ENCODE data around the gene ZZZ3. TPM values are rescaled to one million over a fixed set of nuclear protein-coding genes. Genes with fewer than 3 reads are reported as not detected.

Gene ZZZ3
- total and polyA plus RNA-seq, 2 of the 13 experiments (the other 11 are each of a cell fraction or from before 2014, with no cell fraction given), result 18.1 to 50.2 TPM

- TF ChIP-seq IKZF4 (CRISPR knock-in tag; IDR thresholded peaks at IDR 0.05; ENCODE audit: borderline replicate concordance, low read depth, not compliant biosample characterization), result peak; percentile 1
- no peak for TF ChIP-seq JDP2 (CRISPR knock-in tag; IDR thresholded peaks at IDR 0.05; ENCODE audit: borderline replicate concordance)
- TF ChIP-seq MIER2 (CRISPR knock-in tag; IDR thresholded peaks at IDR 0.05), result no peak
- TF ChIP-seq ZNF878 (CRISPR knock-in tag; IDR thresholded peaks at IDR 0.05), result no peak; the same call in 1 of the 2 replicates
- TF ChIP-seq E2F2 (CRISPR knock-in tag; IDR thresholded peaks at IDR 0.05; ENCODE audit: borderline replicate concordance), result no peak
- no peak for TF ChIP-seq ELF4 (CRISPR knock-in tag; IDR thresholded peaks at IDR 0.05; ENCODE audit: borderline replicate concordance)
- peak; percentile 75 for TF ChIP-seq YY1 (IDR thresholded peaks at IDR 0.05; ENCODE audit: insufficient read depth, insufficient replicate concordance, low read depth, low read length)
- no peak for TF ChIP-seq ZNF660 (CRISPR knock-in tag; IDR thresholded peaks at IDR 0.05; ENCODE audit: borderline replicate concordance, low read depth)
- TF ChIP-seq ZFP36L1 (CRISPR knock-in tag; IDR thresholded peaks at IDR 0.05), result no peak
- 0 out of 2 replicates have a peak, but pooled peaks have one; percentile 25 for TF ChIP-seq ZNF766 (CRISPR knock-in tag; IDR thresholded peaks at IDR 0.05; ENCODE audit: borderline replicate concordance)
- TF ChIP-seq U2AF2 (IDR thresholded peaks at IDR 0.05; ENCODE audit: low read depth, low read length), result no peak
- peak; percentile 70 for TF ChIP-seq MYC (CRISPR knock-in tag; IDR thresholded peaks at IDR 0.05; ENCODE audit: borderline replicate concordance)
- no peak for TF ChIP-seq GZF1 (CRISPR knock-in tag; IDR thresholded peaks at IDR 0.05)
- 0 out of 2 replicates have a peak, but pooled peaks have one; percentile 15 for TF ChIP-seq SP5 (CRISPR knock-in tag; IDR thresholded peaks at IDR 0.05; ENCODE audit: borderline replicate concordance, low read depth)
- TF ChIP-seq SUZ12 (IDR thresholded peaks at IDR 0.05; ENCODE audit: low read depth, low read length), result no peak
- no peak; the same call in 1 of the 2 replicates for TF ChIP-seq ZMAT3 (CRISPR knock-in tag; conservative IDR thresholded peaks at IDR 0.05)
- no peak for TF ChIP-seq JUND (CRISPR knock-in tag; IDR thresholded peaks at IDR 0.05)
- TF ChIP-seq GFI1 (CRISPR knock-in tag; IDR thresholded peaks at IDR 0.05; ENCODE audit: borderline replicate concordance), result no peak; the same call in 1 of the 2 replicates
- no peak for TF ChIP-seq ZNF530 (CRISPR knock-in tag; IDR thresholded peaks at IDR 0.05; ENCODE audit: low read depth)
- peak; percentile 78; the same call in 1 of the 2 replicates for TF ChIP-seq KAT7 (CRISPR knock-in tag; IDR thresholded peaks at IDR 0.05; ENCODE audit: borderline replicate concordance)
- TF ChIP-seq KMT2B (CRISPR knock-in tag; IDR thresholded peaks at IDR 0.05), result peak; percentile 54
- no peak for TF ChIP-seq PBX2 (CRISPR knock-in tag; IDR thresholded peaks at IDR 0.05)
- no peak for TF ChIP-seq ZNF790 (CRISPR knock-in tag; IDR thresholded peaks at IDR 0.05; ENCODE audit: borderline replicate concordance)
- no peak for TF ChIP-seq LRRFIP1 (CRISPR knock-in tag; conservative IDR thresholded peaks at IDR 0.05)
- no peak for TF ChIP-seq ZFP41 (CRISPR knock-in tag; IDR thresholded peaks at IDR 0.05; ENCODE audit: borderline replicate concordance)
These were observed 996 bp upstream of the ZZZ3 start (continued) for GRCh38 chr1:77683160-77684148.

Measured in HepG2 (cell line).